ENCODE results near the gene HMGB4. TPM values are rescaled to one million over a fixed set of nuclear protein-coding genes. Genes with fewer than 3 reads are reported as not detected.

The HMGB4 gene
- total RNA-seq, 2 donors from 2014 or later = not detected

DNA sequence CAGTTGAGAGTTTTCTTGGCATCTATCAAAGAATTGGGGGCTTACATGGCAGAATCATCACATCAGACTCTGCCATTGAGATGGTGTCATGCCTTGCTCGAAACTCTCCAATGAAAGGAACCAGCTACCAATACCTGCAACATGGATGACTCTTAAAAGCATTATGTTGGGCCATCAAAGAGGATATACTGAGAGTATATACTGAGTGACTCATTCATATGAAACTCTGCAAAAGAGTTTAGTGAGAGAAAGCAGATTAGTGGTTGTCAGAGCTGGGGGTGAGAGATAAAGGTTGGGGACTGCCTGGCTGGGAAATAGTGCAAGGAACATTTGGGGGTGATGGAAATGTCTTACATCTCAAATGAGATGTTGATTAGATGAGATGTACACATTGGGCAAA, 14.7 kb upstream of the HMGB4 start:
- no peaks in the 10 kb centered on the region for H3K9me3 ChIP-seq
- TF ChIP-seq CTCF (IDR thresholded peaks at IDR 0.05) = no peak

GRCh38 chr1:33850481-33850880, 13.4 kb upstream of the HMGB4 start:
- DNase-seq (ENCODE audit: low spot score) (no peak), ATAC-seq (ENCODE audit: insufficient number of reproducible peaks, low FRiP score, low read depth) (no peak)
- H3K4me3 ChIP-seq = no peak overlapping the region
- H3K4me1 ChIP-seq (ENCODE audit: control insufficient read depth in 1 of 2, low read depth in 2 of 2) = no peaks in the 10 kb centered on the region
- H3K27ac ChIP-seq = no peak overlapping the region
- H3K36me3 ChIP-seq = no peaks in the 10 kb centered on the region
- no peaks in the 10 kb centered on the region for H3K27me3 ChIP-seq (replicated peaks; ENCODE audit: insufficient read depth)
- H3K9me3 ChIP-seq = no peaks in the 10 kb centered on the region
- no peak for TF ChIP-seq CTCF (IDR thresholded peaks at IDR 0.05)

More for the DNA sequence above, 14.7 kb upstream of the HMGB4 start:
- Histone ChIP-seq H3K4me1 (ENCODE audit: control insufficient read depth in 1 of 2, low read depth in 2 of 2) (no peaks in the 10 kb centered on the region), H3K36me3 (no peaks in the 10 kb centered on the region), H3K4me3 (no peak overlapping the region), H3K27me3 (replicated peaks; ENCODE audit: insufficient read depth) (no peaks in the 10 kb centered on the region), H3K27ac (no peak overlapping the region)
- no peak for DNase-seq (ENCODE audit: low spot score)
- no peak for ATAC-seq (ENCODE audit: insufficient number of reproducible peaks, low FRiP score, low read depth)

GRCh38 chr1:33852711-33853110, 11.2 kb upstream of the HMGB4 start:
- Histone ChIP-seq H3K27ac (no peak overlapping the region), H3K4me1 (ENCODE audit: control insufficient read depth in 1 of 2, low read depth in 2 of 2) (no peaks in the 10 kb centered on the region), H3K9me3 (no peaks in the 10 kb centered on the region), H3K36me3 (no peaks in the 10 kb centered on the region), H3K27me3 (replicated peaks; ENCODE audit: insufficient read depth) (no peaks in the 10 kb centered on the region), H3K4me3 (no peak overlapping the region)
- TF ChIP-seq CTCF (IDR thresholded peaks at IDR 0.05) = no peak
- DNase-seq (ENCODE audit: low spot score) = no peak
- ATAC-seq (ENCODE audit: insufficient number of reproducible peaks, low FRiP score, low read depth) = no peak

- DNase-seq (ENCODE audit: low spot score) (no peak), ATAC-seq (ENCODE audit: insufficient number of reproducible peaks, low FRiP score, low read depth) (no peak)
- no peak for TF ChIP-seq CTCF (IDR thresholded peaks at IDR 0.05)
- Histone ChIP-seq H3K9me3 (no peaks in the 10 kb centered on the region), H3K36me3 (no peaks in the 10 kb centered on the region), H3K27me3 (replicated peaks; ENCODE audit: insufficient read depth) (no peaks in the 10 kb centered on the region), H3K4me3 (no peak overlapping the region), H3K4me1 (ENCODE audit: control insufficient read depth in 1 of 2, low read depth in 2 of 2) (no peaks in the 10 kb centered on the region), H3K27ac (no peak overlapping the region)
Measured at GRCh38 chr1:33853431-33853830, 10.4 kb upstream of the HMGB4 start.

DNA sequence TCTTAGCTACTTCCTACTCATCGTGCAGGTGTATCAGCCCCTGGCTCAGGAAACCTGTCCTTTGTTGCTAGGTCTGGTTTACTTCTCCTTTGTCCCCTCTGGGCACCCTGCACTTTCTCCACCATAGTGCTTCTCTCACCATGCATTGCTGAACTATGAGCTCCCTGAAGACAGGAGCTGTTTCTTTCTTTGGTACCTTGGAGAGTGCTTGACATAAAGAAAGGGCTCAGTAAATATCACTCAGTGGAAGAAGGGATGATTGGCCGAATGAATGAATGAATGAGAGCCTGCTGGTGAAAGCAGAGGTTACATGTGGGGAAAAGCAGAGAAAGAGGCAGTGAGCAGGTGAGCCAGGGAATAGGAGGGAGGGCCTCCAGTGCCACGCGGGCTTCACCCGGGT, 9.8 kb upstream of the HMGB4 start:
- no peaks in the 10 kb centered on the region for H3K36me3 ChIP-seq
- ATAC-seq (ENCODE audit: insufficient number of reproducible peaks, low FRiP score, low read depth) (no peak), DNase-seq (ENCODE audit: low spot score) (no peak)
- H3K4me3 ChIP-seq = no peak overlapping the region
- H3K9me3 ChIP-seq = no peaks in the 10 kb centered on the region
- no peaks in the 10 kb centered on the region for H3K27me3 ChIP-seq (replicated peaks; ENCODE audit: insufficient read depth)
- H3K4me1 ChIP-seq (ENCODE audit: control insufficient read depth in 1 of 2, low read depth in 2 of 2) = no peaks in the 10 kb centered on the region
- H3K27ac ChIP-seq = no peak overlapping the region
- TF ChIP-seq CTCF (IDR thresholded peaks at IDR 0.05) = no peak
